SHP77 (cell line): ENCODE measurements around the gene UMODL1.
A peak's percentile ranks its signal among the peaks of the same experiment; 100 is the strongest.

Experiments
- DNase-seq, 2 experiments: peaks; one replicate each; lab custom pipeline; 2025; lab: John Stamatoyannopoulos, UW

UMODL1 gene

GRCh38 chr21:42071146-42071737 lies at the start of gene UMODL1:
UMODL1 (plus strand) TSS chr21:42071317; CDS start chr21:42071317, 0 bp downstream.
- DNase-seq: no peak

GRCh38 chr21:42021371-42022090 lies 49.6 kb upstream of the UMODL1 start:
- peak in 1 of 2 experiments; percentile 1 for DNase-seq

GRCh38 chr21:42022091-42022430 lies 49.1 kb upstream of the UMODL1 start:
- no peak for DNase-seq

GRCh38 chr21:42022906-42023305 lies 48.2 kb upstream of the UMODL1 start:
- DNase-seq: no peak

- DNase-seq: no peak
Observed at GRCh38 chr21:42025376-42026081, 45.6 kb upstream of the UMODL1 start.

- DNase-seq: no peak
Observed at GRCh38 chr21:42026082-42026435, 45.1 kb upstream of the UMODL1 start.

- DNase-seq: no peak
Observed at GRCh38 chr21:42027085-42027821, 43.9 kb upstream of the UMODL1 start.

GRCh38 chr21:42027822-42028765 lies 43.0 kb upstream of the UMODL1 start:
- no peak for DNase-seq

- no peak for DNase-seq
Observed at GRCh38 chr21:42028766-42029425, 42.2 kb upstream of the UMODL1 start.

- DNase-seq: no peak
Observed at GRCh38 chr21:42030311-42030710, 40.8 kb upstream of the UMODL1 start.

- no peak for DNase-seq
Observed at GRCh38 chr21:42031241-42031640, 39.9 kb upstream of the UMODL1 start.

GRCh38 chr21:42031816-42032215 lies 39.3 kb upstream of the UMODL1 start:
- DNase-seq: no peak

GRCh38 chr21:42032266-42032665 lies 38.9 kb upstream of the UMODL1 start:
- DNase-seq: no peak

- DNase-seq: no peak
Observed at GRCh38 chr21:42032968-42033367, 38.1 kb upstream of the UMODL1 start.

GRCh38 chr21:42036313-42036712 lies 34.8 kb upstream of the UMODL1 start:
- no peak for DNase-seq

GRCh38 chr21:42037516-42037915 lies 33.6 kb upstream of the UMODL1 start:
- DNase-seq: no peak

- no peak for DNase-seq
Observed at GRCh38 chr21:42037943-42038342, 33.2 kb upstream of the UMODL1 start.

- no peak for DNase-seq
Observed at GRCh38 chr21:42038393-42038792, 32.7 kb upstream of the UMODL1 start.

- DNase-seq: no peak
Observed at GRCh38 chr21:42038826-42039425, 32.2 kb upstream of the UMODL1 start.

GRCh38 chr21:42039470-42039901 lies 31.6 kb upstream of the UMODL1 start:
- no peak for DNase-seq
